Measurements from ENCODE around the gene PAFAH1B1.
"Not testable (repeated sequence)": the region's sequence is repeated elsewhere in the genome, so short reads cannot be mapped to it uniquely, and the experiment has no call there.

PAFAH1B1 gene

DNA sequence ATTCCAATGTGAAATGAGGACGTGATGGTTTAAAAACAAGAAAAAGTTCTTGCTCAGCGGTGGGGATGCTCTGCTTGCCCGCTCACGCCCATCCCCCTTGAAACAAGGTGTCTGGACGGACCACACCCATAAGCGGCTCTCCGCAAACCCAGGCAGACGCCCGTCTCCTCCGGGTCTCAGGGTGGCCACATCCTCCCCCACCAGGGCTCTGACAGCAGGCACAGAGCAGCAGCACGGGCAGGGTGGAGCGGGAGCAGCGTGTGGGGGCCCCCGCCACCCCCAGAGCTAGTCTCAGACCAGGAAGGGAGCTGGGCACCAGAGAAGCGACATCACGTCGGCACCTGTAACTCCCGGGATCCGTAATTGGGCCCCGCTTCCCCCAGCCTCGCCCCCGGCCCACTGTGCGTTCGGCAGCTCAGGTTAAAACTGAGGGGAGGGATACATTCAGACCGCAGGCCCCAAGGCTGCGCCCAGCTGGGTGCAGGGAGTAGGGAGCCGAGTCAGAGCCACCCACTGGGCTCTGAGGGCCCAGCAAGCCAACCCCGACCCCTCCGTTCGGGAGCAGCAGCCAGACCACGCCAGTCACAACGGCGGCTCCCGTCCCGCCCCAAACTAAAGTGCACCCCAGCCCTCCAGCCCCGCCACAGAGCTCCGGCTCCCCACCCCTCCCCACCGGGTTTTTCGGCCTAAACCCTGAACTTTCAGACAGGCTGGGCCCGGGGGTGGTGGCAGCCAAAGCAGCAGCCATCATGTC is 96.1 kb downstream of the PAFAH1B1 start:
- no peak for DNase-seq (ENCODE audit: low read depth)

GRCh38 chr17:2690165-2691068 is 97.0 kb downstream of the PAFAH1B1 start:
- DNase-seq (ENCODE audit: low read depth) = no peak

DNA sequence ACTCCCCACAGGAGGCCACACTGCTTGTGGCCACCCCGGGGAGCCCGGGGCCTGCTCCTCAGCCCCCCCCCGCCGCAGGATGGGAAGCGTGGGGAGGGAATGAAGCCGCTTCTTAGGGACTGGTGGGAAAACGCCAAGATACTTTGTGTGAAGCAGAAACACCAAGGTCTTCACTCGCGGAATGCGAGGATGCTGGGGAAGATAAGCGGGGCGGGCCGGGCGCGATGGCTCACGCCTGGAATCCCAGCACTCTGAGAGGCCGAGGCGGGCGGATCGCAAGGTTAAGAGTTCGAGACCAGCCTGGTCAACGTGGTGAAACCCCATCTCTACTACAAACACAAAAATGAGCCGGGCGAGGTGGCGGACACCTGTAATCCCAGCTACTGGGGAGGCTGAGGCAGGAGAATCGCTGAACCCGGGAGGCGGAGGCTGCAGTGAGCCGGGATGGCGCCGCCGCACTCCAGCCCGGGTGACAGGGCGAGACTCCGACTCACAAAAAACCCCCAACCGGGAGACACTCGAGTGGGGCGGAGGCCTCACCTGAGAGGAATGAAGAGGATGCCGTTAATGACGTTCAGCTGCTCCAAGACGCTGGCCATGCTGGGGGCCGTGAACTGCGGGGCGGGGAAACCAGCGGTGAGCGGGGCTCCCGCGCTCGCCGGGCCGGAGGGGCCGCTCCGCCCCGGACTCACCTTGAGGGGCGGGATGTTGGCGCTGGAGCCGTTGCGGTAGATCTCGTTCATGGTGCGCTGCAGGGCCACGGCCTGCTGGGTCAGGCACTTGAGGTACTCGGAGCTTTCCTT is 97.8 kb downstream of the PAFAH1B1 start:
- no peak for DNase-seq (ENCODE audit: low read depth)

GRCh38 chr17:2691965-2692780 is 98.7 kb downstream of the PAFAH1B1 start:
- no peak for DNase-seq (ENCODE audit: low read depth)

DNA sequence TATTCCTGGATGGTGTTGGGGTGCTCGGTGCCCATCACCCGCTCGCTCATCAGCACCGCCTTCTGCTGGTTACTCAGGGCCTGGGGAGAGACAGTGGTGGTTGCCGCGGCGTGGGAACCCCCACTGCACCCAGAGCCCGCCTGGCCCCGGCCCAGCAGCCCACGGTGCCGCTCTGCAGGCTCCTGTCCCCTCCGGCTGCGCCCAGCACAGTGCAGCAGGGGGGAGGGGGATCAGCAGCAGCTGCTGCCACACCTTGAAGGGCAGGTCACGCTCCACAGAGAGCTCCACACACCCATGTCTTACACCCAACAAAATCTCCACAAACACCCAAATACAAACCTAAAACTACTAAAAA is 99.3 kb downstream of the PAFAH1B1 start:
- DNase-seq (ENCODE audit: low read depth) = no peak

DNA sequence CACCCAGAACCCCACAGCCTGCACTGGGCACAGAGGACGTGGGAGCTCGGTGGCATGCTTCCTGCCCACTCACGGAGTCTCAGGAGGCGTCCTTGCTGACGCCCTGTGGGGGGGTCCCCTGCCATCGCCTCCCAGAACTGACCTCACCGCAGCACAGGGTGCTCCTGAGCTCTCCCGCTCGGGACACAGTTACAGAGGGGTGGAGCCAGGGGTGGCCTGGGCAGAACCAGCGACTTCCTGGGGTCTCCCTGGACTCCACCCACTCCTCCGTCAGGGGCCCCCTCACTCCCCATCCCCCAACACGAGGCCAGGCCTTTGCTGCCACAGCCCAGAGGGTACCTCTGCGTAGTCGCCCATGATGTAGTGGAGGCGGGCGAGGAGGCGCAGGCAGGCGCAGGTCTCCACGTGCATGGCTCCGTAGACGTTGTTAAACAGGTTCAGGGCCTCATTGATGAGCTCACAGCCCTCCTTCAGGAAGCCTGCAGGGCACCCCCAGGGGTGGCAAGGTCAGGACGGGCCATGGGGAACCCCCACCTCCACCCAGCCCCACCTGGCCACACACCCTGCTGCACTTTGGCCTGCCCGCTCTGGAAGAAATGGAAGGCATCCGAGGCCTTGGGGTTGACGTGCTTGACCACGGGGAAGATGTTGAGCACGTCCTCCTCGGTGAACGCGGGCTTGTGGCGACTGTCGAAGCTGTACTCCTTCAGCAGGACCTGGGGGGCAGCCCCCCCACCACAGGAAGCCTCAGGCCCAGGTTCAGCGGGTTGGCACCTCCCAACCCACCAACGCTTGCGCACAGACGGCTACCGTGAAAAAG is 100.3 kb downstream of the PAFAH1B1 start:
- no peak for DNase-seq (ENCODE audit: low read depth)

DNA sequence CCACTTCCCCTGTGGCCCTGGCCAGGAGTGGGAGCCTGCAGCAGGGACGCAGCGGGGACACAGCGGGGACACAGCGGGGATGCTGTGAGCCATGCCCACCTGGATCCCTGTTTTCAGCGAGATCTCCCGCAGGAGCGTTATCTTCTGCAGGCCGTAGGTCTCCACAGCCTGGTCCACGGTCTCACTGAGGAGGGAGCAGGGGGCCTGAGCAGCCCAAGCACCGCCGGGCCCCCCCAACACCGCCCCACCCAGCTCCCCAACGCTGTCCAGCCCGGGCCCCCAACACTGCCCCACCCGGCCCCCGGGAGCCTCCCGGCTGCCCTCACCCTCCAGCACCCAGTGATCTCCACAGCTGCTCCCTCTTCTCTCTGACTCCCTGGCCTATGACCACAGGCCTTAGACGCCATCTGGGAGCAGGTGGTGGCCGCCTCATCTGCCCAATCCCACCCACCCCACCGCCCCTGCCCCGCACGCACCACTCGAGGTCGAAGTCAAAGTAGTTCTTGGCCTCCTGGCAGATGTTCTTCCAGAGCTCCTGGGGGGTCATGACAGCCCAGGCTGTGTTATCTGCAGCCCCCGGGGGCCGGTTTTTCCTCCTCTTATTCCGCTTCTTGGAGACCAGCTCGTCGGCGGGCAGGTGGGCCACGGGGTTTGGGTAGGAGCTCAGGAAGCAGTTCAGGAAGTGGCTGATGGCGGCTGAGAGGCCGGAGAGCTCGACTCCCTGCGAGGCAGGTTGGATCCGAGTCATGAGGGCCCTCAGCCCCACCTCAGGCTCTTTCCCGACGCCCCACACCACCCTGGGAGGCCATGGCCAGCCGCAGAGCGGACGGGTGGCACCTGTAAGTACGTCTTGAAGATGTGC is 101.2 kb downstream of the PAFAH1B1 start:
- no peak for DNase-seq (ENCODE audit: low read depth)

DNA sequence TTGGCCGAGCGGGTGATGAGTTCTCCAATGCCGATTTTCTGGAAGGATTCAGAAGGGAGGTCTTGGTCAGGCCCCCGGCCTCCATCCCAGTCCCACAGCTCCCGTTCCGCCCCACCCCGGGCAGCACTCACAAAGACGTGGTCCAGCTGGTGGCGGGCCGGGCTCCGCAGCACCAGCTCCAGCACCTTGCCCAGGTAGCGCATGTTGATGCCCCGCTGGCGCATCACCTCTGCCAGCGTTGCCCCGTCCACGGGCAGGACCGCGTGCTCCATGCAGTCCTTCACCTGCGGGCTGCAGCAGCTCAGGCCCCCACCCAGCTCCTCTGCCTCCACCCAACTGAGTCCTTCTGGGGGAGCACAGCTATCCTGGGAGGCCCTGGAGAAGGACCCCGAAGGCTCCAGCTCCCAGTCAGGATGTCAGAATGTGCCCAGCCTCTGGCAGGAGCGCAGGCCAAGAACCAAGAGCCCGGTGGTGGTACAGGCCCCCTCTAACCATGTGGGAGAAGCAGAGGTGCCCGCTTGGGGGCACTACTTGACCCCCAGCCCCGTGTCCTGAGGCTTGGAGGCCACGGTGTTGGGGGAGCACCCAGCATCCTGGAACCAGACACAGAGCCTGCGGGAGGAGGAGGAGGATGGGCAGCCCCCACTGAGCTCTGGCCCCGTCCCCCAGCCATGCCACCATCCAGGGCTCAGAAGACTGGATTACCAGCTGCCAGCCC is 101.9 kb downstream of the PAFAH1B1 start:
- no peak for DNase-seq (ENCODE audit: low read depth)

- no peak for DNase-seq (ENCODE audit: low read depth)
These were observed 102.7 kb downstream of the PAFAH1B1 start for GRCh38 chr17:2695961-2696760.

GRCh38 chr17:2697611-2698162 is 104.2 kb downstream of the PAFAH1B1 start:
- no peak for DNase-seq (ENCODE audit: low read depth)

GRCh38 chr17:2699216-2699805 is 105.9 kb downstream of the PAFAH1B1 start:
- DNase-seq (ENCODE audit: low read depth) = not testable (repeated sequence)

DNA sequence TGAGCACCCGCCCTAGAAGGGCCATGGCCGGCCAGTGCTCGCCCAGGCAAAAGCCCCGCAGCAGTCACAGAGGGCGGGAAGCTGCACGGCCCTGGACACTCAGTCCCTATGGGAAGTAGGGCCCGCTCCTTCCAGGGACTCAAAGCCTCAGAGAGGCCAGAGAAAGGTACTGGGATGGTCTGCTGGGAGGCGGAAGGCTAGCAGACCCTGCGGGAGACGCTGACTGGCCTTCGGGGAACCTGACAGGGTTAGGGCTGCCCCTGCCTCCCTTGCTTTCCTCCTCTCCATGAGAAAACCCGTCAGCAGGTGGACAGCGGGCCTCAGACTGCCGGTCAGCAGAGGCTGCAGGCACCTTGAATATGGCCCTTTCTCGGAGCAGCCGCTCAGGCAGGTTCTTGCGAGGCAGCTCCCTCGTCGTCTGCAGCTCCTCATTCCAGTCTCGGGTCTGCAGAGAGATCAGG is 106.6 kb downstream of the PAFAH1B1 start:
- no peak for DNase-seq (ENCODE audit: low read depth)

- no peak for DNase-seq (ENCODE audit: low read depth)
These were observed 107.2 kb downstream of the PAFAH1B1 start for GRCh38 chr17:2700491-2701141.

DNA sequence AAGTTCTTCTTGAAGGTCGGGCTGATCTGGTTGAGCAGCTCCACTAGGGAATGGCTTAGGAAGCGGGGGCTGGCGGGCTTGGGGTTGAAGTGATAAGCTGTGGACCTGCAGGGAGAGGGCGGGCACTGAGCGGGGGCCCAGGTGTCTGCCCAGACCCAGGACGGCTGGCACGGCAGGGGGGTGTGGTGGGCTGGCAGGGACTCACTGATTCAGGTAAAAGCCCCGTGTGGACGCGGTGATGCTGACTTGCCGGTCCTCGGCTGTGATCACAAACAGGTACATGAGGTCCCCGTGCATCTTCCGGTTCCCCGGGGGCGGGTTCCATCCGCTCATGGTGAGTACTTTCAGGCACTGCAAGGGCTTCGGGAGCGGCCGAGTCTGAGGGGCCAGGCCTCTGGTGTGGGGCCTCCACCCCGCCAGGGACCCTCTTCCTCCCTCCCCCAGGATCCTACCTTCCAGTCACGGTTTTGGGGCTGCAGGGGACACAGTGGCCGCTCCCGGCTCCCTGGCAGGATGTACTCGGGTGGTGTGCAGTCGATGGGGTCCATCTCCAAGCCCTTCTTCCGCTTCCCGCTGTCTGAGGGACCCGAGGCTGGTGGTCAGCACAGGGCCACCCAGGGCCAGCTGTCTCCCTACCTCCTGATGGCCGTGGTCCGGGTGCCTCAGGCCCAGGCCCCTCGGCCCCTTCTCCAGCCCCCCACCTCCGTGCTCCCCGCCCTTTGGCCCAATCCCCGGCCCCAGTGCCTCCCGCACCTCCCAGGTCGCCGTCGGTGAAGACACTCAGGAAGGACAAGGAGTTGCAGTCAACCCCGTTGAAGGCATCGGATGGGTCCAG is 107.9 kb downstream of the PAFAH1B1 start:
- no peak for DNase-seq (ENCODE audit: low read depth)

- DNase-seq (ENCODE audit: low read depth) = no peak
These were observed 108.7 kb downstream of the PAFAH1B1 start for GRCh38 chr17:2701996-2702741.

Measured in EH (cell line).